ENCODE data around the gene BTN3A1. TPM values are rescaled to one million over a fixed set of nuclear protein-coding genes. Genes with fewer than 3 reads are reported as not detected.

The BTN3A1 gene
- total and polyA plus RNA-seq, 8 donors: 3.9 to 33.5 (median 12.5) TPM

DNA sequence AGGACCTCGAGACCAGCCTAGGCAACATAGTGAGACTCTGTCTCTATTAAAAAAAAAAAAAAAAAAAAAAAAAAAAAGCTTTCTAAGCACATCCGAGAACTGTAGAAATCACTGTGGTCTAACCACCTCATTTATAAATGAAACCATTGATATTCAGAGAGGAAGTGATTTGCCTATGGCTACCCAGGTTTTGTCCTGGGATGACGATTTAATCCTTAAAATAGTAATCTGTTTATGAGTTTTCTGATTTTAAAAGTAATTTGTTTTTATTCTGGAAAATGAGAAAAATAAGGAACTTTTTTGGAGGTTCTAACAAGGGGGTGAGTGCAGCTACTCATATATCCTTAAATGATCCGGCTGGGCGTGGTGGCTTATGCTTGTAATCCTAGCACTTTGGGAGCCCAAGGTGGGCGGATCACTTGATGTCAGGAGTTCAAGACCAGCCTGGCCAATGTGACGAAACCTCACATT lies 43.5 kb upstream of the BTN3A1 start:
- TF ChIP-seq, protein P1, sequence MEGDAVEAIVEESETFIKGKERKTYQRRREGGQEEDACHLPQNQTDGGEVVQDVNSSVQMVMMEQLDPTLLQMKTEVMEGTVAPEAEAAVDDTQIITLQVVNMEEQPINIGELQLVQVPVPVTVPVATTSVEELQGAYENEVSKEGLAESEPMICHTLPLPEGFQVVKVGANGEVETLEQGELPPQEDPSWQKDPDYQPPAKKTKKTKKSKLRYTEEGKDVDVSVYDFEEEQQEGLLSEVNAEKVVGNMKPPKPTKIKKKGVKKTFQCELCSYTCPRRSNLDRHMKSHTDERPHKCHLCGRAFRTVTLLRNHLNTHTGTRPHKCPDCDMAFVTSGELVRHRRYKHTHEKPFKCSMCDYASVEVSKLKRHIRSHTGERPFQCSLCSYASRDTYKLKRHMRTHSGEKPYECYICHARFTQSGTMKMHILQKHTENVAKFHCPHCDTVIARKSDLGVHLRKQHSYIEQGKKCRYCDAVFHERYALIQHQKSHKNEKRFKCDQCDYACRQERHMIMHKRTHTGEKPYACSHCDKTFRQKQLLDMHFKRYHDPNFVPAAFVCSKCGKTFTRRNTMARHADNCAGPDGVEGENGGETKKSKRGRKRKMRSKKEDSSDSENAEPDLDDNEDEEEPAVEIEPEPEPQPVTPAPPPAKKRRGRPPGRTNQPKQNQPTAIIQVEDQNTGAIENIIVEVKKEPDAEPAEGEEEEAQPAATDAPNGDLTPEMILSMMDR (IDR thresholded peaks at IDR 0.05): no peak
- Histone ChIP-seq H3K36me3 (no peaks in the 10 kb centered on the region), H3K9me3 (no peaks in the 10 kb centered on the region), H3K27me3 (no peaks in the 10 kb centered on the region), H3K27ac (no peak overlapping the region), H3K4me3 (no peak overlapping the region), H3K4me1 (no peaks in the 10 kb centered on the region)
- DNase-seq: no peak
- no peak for ATAC-seq
- no peak for FAIRE-seq
- intact Hi-C loops (cut with DNase I): no loop called here
- 79 to 88% methylated on average over 7 of the region's 7 CpGs for WGBS, 2 donors

DNA sequence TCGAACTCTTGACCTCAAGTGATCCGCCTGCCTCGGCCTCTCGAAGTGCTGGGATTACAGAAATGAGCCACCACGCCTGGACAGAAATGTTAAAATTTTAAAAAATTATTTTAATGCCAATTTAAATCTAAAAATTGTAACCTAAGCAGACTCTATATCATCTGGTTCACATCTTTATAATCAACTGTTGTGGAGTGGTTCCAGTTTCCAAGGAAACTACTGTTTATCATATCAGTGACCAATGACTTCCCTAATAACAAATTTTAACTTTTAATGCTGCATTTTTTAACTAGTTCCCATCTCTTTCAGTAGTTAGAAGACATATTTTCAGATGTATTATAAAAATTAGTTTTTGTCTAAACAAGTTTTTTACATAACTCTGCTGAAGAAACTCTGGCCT lies 42.3 kb upstream of the BTN3A1 start:
- no peak for FAIRE-seq
- Histone ChIP-seq H3K4me3 (no peak overlapping the region), H3K36me3 (no peaks in the 10 kb centered on the region), H3K27ac (no peak overlapping the region), H3K27me3 (no peaks in the 10 kb centered on the region), H3K4me1 (peaks cover 0 to 5% (median 0%) of the 10 kb centered on the region in 3 donors), H3K9me3 (no peaks in the 10 kb centered on the region)
- ATAC-seq: no peak
- no peak for DNase-seq
- 79 to 88% methylated on average over 5 of the region's 5 CpGs for WGBS, 2 donors
- TF ChIP-seq, protein P1 (IDR thresholded peaks at IDR 0.05): no peak
- intact Hi-C loops (cut with DNase I): no loop called here

- Histone ChIP-seq H3K36me3 (no peaks in the 10 kb centered on the region), H3K4me3 (no peak overlapping the region), H3K27ac (no peak overlapping the region), H3K9me3 (no peaks in the 10 kb centered on the region), H3K27me3 (no peaks in the 10 kb centered on the region), H3K4me1 (peaks cover 0 to 7% (median 2%) of the 10 kb centered on the region in 3 donors)
- intact Hi-C loops (cut with DNase I): no loop called here
- FAIRE-seq (no peak), DNase-seq (no peak), ATAC-seq (no peak)
- 87 to 90% methylated on average over 14 of the region's 14 CpGs for WGBS, 2 donors
- TF ChIP-seq, protein P1 (IDR thresholded peaks at IDR 0.05): no peak
Measured at GRCh38 chr6:26360451-26361416, 41.3 kb upstream of the BTN3A1 start.

DNA sequence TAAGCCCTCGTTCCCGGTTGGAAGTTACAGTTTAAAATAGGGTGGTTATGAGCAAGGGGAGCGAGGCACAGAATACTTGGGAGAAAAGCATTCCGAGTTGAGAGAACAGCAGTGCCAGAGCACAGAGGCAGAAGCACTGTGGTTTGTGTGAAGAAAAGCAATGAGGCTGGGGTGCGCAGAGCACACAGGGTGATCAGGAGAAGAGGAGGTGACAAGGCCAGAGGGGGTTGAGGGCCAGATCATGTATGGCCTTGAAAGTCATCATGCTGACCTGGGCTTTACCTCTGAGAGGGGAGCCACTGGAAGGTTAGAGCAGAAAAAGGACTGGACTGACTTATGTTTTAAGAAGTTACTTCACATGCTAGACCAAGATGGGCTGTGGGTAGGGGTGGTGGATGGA lies 40.5 kb upstream of the BTN3A1 start:
- Histone ChIP-seq H3K27me3 (no peaks in the 10 kb centered on the region), H3K9me3 (no peaks in the 10 kb centered on the region), H3K27ac (no peak overlapping the region), H3K4me1 (peaks cover 4 to 14% (median 4%) of the 10 kb centered on the region in 3 donors), H3K36me3 (no peaks in the 10 kb centered on the region), H3K4me3 (no peak overlapping the region)
- DNase-seq (no peak), ATAC-seq (no peak), FAIRE-seq (no peak)
- 68 to 82% methylated on average over 5 of the region's 5 CpGs for WGBS, 2 donors
- intact Hi-C loops (cut with DNase I): no loop called here
- TF ChIP-seq, protein P1 (IDR thresholded peaks at IDR 0.05): no peak
